Hepatocyte (in vitro differentiated cells): ENCODE results near the gene PMFBP1. TPM values are rescaled to one million over a fixed set of nuclear protein-coding genes. Genes with fewer than 3 reads are reported as not detected.

Experiments
- DNase-seq: peaks from one replicate; pipeline ENCODE4 v3.0.0-alpha.2; 2016; ENCODE audit warnings: low spot score
- H2AFZ ChIP-seq: fragments of 200-600 bp; sonication (generic); 2 replicates; pipeline ENCODE4 v1.6.0; 2016; ENCODE audit warnings: antibody characterized with exemption, mild to moderate bottlenecking
- H3K27ac ChIP-seq: fragments of 200-600 bp; sonication (generic); 2 replicates; pipeline ENCODE4 v1.5.1; 2016; ENCODE audit warnings: mild to moderate bottlenecking
- H3K27me3 ChIP-seq: fragments of 200-600 bp; sonication (generic); 2 replicates; pipeline ENCODE4 v1.6.1; 2016
- H3K36me3 ChIP-seq: fragments of 200-600 bp; sonication (generic); replicated peaks from 2 replicates; pipeline ENCODE4 v1.5.1; 2016; ENCODE audit warnings: low read depth; ENCODE audit not compliant: insufficient read depth
- H3K4me1 ChIP-seq: fragments of 200-600 bp; sonication (generic); 2 replicates; pipeline ENCODE4 v1.5.1; 2016; ENCODE audit warnings: mild to moderate bottlenecking, moderate library complexity; ENCODE audit not compliant: insufficient read depth
- H3K4me2 ChIP-seq: fragments of 200-600 bp; sonication (generic); 2 replicates; pipeline ENCODE4 v1.6.0; 2016
- H3K4me3 ChIP-seq: fragments of 200-600 bp; sonication (generic); 2 replicates; pipeline ENCODE4 v1.5.1; 2016; ENCODE audit warnings: mild to moderate bottlenecking
- H3K79me2 ChIP-seq: fragments of 200-600 bp; sonication (generic); 2 replicates; pipeline ENCODE4 v1.6.0; 2017; ENCODE audit warnings: mild to moderate bottlenecking
- H3K9me2 ChIP-seq: fragments of 200-600 bp; sonication (generic); replicated peaks from 2 replicates; pipeline ENCODE4 v1.6.0; 2017; ENCODE audit warnings: mild to moderate bottlenecking; ENCODE audit not compliant: insufficient read depth
- H3K9me3 ChIP-seq: fragments of 200-600 bp; sonication (generic); 2 replicates; pipeline ENCODE4 v1.5.1; 2016; ENCODE audit warnings: low read depth, mild to moderate bottlenecking
- H4K20me1 ChIP-seq: fragments of 200-600 bp; sonication (generic); 2 replicates; pipeline ENCODE4 v1.6.0; 2016; ENCODE audit warnings: mild to moderate bottlenecking; ENCODE audit not compliant: insufficient read depth, poor library complexity, severe bottlenecking
- EZH2 ChIP-seq: fragments of 200-600 bp; sonication (generic); IDR thresholded peaks from 2 replicates; pipeline ENCODE4 v1.6.1; 2016; ENCODE audit warnings: antibody characterized with exemption, mild to moderate bottlenecking, borderline replicate concordance
- EZH2phosphoT487 ChIP-seq: fragments of 200-600 bp; sonication (generic); IDR thresholded peaks from one replicate; pipeline ENCODE4 v1.6.1; 2018; ENCODE audit warnings: antibody characterized with exemption, mild to moderate bottlenecking, low read depth, moderate library complexity; ENCODE audit not compliant: unreplicated experiment, severe bottlenecking
- WGBS: methylation state at CpG from one replicate; pipeline ENCODE4 v1.1.6; 2016; ENCODE audit warnings: low lambda C conversion rate; ENCODE audit errors: missing lambda C conversion rate; 5-methylcytosine and 5-hydroxymethylcytosine counted together
- polyA plus RNA-seq: library from polyadenylated mRNA; unstranded; fragments of >200 nt; fragmentation: Nextera tagmentation; extraction: Ambion mirVana; gene quantifications from 2 replicates; pipeline ENCODE4 v1.2.1, GENCODE V29; 2016
- total RNA-seq: library from RNA; depleted of rRNA; stranded (reverse); fragments of >200 nt; gene quantifications from 2 replicates; pipeline ENCODE4 v1.2.3, GENCODE V29; 2014
- TF ChIP-seq, protein P1 (sequence below): fragments of 200-600 bp; sonication (generic); IDR thresholded peaks from 2 replicates; pipeline ENCODE4 v1.5.1; 2016; ENCODE audit warnings: antibody characterized with exemption, mild to moderate bottlenecking; ENCODE audit not compliant: poor library complexity

The PMFBP1 gene
- total and polyA plus RNA-seq, 2 experiments from 2014 or later: 1.4 to 3.4 TPM

GRCh38 chr16:72198771-72199201 lies 26.8 kb upstream of the PMFBP1 start:
- Histone ChIP-seq H3K27ac (no peak overlapping the region), H3K4me2 (no peak overlapping the region), H2AFZ (no peak overlapping the region), H3K36me3 (no peaks in the 10 kb centered on the region), H3K27me3 (no peaks in the 10 kb centered on the region), H3K9me3 (no peaks in the 10 kb centered on the region), H3K4me1 (peaks cover 8% of the 10 kb centered on the region), H3K79me2 (no peaks in the 10 kb centered on the region), H4K20me1 (no peaks in the 10 kb centered on the region), H3K4me3 (no peak overlapping the region), H3K9me2 (no peaks in the 10 kb centered on the region)
- TF ChIP-seq EZH2phosphoT487 (no peak), EZH2 (no peak)
- TF ChIP-seq, protein P1, sequence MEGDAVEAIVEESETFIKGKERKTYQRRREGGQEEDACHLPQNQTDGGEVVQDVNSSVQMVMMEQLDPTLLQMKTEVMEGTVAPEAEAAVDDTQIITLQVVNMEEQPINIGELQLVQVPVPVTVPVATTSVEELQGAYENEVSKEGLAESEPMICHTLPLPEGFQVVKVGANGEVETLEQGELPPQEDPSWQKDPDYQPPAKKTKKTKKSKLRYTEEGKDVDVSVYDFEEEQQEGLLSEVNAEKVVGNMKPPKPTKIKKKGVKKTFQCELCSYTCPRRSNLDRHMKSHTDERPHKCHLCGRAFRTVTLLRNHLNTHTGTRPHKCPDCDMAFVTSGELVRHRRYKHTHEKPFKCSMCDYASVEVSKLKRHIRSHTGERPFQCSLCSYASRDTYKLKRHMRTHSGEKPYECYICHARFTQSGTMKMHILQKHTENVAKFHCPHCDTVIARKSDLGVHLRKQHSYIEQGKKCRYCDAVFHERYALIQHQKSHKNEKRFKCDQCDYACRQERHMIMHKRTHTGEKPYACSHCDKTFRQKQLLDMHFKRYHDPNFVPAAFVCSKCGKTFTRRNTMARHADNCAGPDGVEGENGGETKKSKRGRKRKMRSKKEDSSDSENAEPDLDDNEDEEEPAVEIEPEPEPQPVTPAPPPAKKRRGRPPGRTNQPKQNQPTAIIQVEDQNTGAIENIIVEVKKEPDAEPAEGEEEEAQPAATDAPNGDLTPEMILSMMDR: no peak
- no peak for DNase-seq
- WGBS: 46% methylated on average over 10 of the region's 10 CpGs

- H3K36me3 ChIP-seq: no peaks in the 10 kb centered on the region
- peak; percentile 85 for DNase-seq
- H3K4me2 ChIP-seq: peak overlapping the region; percentile 46
- peaks cover 8% of the 10 kb centered on the region for H3K4me1 ChIP-seq
- H3K9me3 ChIP-seq: no peaks in the 10 kb centered on the region
- H3K27ac ChIP-seq: no peak overlapping the region
- WGBS: 59% methylated on average over 11 of the region's 11 CpGs
- no peaks in the 10 kb centered on the region for H4K20me1 ChIP-seq
- H3K4me3 ChIP-seq: no peak overlapping the region
- H2AFZ ChIP-seq: no peak overlapping the region
- H3K79me2 ChIP-seq: no peaks in the 10 kb centered on the region
- no peaks in the 10 kb centered on the region for H3K27me3 ChIP-seq
- no peaks in the 10 kb centered on the region for H3K9me2 ChIP-seq
- TF ChIP-seq EZH2phosphoT487 (no peak), EZH2 (no peak)
- TF ChIP-seq, protein P1: no peak
Measured at GRCh38 chr16:72198021-72198711, 26.2 kb upstream of the PMFBP1 start.

- TF ChIP-seq EZH2phosphoT487: no peak
- no peak for TF ChIP-seq EZH2
- TF ChIP-seq, protein P1: no peak
- no peaks in the 10 kb centered on the region for H3K9me2 ChIP-seq
- H3K4me1 ChIP-seq: peaks cover 8% of the 10 kb centered on the region
- WGBS: 77% methylated on average over 4 of the region's 4 CpGs
- no peaks in the 10 kb centered on the region for H3K27me3 ChIP-seq
- no peaks in the 10 kb centered on the region for H3K9me3 ChIP-seq
- no peak overlapping the region for H3K27ac ChIP-seq
- DNase-seq: no peak
- peak overlapping the region; percentile 46 for H3K4me2 ChIP-seq
- H4K20me1 ChIP-seq: no peaks in the 10 kb centered on the region
- H3K4me3 ChIP-seq: no peak overlapping the region
- H2AFZ ChIP-seq: no peak overlapping the region
- H3K36me3 ChIP-seq: no peaks in the 10 kb centered on the region
- H3K79me2 ChIP-seq: no peaks in the 10 kb centered on the region
Measured at GRCh38 chr16:72197545-72197944, 25.6 kb upstream of the PMFBP1 start.
